NCI-H187 treated with DMSO at 0.1 percent for 48 hours (cell line): ENCODE data around the gene NPAT.
"Not testable (repeated sequence)": the region's sequence is repeated elsewhere in the genome, so short reads cannot be mapped to it uniquely, and the experiment has no call there.

Experiments
- DNase-seq: peaks from one replicate; lab custom pipeline; 2025; lab: John Stamatoyannopoulos, UW

The NPAT gene

GRCh38 chr11:108218912-108219783 is 3.3 kb downstream of the NPAT start:
- DNase-seq: no peak

- no peak for DNase-seq
These were observed 4.0 kb downstream of the NPAT start for GRCh38 chr11:108218455-108218854.

- DNase-seq: no peak
These were observed 5.5 kb downstream of the NPAT start for GRCh38 chr11:108216988-108217387.

DNA sequence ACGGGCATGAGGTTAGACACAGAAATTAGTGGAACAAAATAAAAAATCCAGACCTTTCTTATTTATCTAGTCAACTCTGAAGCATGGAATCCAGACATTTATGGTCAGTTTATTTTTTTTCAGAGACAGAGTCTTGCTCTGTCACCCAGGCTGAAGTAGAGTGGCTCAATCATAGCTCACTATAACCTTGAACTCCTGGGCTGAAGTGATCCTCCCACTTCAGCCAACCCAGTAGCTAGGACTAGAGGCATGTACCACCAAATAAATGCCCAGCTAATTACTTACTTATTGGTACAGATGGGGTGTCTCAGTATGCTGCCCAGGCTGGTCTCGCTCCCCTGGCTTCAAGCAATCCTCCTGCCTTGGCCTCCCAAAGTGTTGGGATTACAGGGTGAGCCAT is 8.7 kb downstream of the NPAT start:
- DNase-seq: no peak

- DNase-seq: no peak
These were observed 12.0 kb downstream of the NPAT start for GRCh38 chr11:108210441-108210840.

DNA sequence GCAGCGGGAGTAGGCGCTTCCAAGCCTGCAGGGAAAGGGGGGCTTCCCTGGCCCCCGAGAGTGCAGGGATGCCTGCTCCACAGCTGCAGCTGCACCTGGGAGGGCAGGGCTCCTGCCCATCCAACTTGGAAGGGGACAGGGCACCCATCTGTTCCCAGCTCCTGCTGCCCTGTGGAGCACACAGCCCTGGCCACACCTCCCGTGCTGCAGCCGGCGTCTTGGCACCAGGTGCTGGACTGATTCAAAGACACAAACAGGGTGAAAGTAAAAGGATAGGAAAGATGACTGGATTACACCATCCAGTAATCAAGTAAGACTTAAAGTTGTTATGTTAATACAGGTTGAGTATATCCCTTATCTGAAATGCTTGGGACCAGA is 14.8 kb downstream of the NPAT start:
- no peak for DNase-seq

DNA sequence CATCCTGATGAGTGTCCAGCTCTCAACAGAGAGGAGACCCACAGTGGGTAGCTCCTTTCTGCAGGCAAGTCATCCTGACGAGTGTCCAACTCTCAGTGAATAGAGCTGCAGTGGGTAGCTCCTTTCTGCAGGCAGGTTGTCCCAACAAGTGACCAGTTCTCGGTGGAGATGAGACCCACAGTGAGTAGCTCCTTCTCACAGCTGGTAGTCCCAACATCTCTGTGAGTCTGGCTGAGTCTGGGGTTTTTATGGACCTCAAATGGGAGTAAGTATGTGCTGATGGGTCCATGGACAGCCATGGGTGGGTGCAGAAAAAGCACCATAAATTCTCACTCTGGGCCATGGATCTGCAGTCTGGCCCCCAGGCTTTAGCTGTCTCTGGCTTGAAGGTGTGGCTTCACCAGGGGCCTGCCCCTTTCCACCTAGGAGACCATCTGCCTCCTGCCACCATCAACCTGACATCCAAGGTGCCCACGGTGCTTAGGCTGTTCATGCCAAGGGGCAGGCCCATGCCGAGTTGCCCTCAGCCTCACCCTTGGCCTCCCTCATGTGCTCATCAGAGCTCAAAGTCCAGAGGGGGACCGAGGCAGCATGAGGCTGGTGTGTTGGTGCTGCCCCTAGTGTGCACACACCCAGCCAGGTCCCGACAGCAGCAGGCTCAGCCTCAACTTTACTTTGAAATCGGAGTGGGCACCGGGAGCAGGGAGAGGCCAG is 15.3 kb downstream of the NPAT start:
- DNase-seq: no peak

DNA sequence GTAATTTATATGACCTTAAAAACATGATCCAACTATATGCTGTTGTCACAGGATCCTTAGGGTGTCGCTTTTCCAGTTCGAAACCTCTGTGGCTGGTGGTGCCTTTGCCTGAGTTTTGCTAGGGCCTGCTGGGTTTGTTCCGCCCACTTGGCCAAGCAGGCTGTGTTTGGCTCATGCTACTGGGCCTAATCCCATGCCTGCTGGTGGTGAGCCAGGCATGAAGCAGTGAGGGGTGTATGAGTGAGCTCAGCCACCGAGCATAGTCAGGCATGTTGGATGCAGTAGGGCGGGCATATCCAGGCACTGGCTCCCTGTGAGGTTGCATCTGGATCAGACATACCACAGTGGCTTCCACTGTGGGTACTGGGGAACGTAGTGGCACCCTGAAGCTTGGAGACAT is 16.3 kb downstream of the NPAT start:
- no peak for DNase-seq

DNA sequence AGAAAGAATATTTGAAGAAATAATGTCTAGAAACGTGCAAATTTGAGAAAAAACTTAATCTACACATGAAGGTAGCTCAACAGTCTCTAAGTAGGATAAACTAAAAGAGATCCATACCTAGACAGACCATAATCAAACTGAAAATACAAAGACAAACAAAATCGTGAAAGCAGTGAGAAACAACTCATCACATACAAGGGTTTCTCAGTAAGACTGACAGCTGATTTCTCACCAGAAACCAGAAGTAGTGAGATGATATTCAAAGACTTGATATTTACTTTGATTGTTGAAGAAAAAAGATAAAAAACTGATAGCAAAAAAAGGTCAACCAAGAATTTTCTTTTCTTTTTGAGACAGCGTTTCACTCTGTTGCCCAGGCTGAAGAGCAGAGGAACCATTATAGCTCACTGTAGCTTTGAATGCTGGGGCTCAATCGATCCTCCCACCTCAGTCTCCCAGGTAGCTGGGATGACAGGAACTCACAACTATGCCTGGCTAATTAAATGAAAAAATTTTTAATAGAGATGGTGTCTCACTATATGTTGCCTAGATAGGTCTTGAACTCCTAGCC is 17.4 kb downstream of the NPAT start:
- no peak for DNase-seq

- no peak for DNase-seq
These were observed 18.1 kb downstream of the NPAT start for GRCh38 chr11:108204376-108204775.

GRCh38 chr11:108203075-108203474 is 19.4 kb downstream of the NPAT start:
- DNase-seq: no peak

DNA sequence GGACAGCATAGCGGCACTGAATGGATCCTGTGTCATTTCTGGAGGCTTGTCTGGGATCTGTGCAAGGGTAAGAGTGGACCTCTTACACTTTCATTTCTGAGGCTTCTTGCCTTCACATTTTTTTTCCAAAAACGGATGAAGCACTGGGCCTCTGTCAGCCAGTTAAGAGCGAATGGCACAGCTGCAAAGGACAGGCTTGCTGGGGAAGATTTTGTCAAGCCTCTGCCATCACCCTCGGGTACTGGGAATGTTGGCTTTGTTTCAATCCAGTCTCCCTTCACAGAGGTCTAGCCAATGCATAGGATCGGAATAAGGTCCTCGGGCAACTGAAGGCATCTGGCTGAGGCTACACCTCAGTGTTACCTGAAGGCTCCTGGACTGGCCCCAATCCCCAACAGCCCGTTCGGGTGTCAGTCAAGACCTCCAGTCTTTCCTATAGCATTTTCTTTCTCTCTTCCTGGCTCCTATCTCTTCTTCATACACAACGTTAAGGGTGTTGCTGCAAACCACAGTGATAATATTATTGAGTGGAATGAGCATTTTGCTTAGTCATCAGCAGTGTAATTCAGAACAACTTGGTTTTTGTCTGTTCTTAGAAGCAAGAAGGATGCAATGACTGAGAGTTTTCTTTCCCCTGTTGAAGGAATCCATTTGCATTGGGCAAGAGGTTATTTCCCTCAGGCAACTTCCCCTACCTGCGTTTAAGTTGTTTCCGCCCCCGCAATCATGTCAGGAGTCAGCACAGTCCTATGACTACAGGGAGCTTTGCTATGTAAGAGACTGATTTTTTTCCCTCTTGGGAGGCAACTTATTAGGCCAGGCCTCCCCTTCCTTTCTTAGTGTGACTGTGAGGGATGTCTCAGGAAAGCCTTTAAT is 22.8 kb downstream of the NPAT start:
- no peak for DNase-seq

DNA sequence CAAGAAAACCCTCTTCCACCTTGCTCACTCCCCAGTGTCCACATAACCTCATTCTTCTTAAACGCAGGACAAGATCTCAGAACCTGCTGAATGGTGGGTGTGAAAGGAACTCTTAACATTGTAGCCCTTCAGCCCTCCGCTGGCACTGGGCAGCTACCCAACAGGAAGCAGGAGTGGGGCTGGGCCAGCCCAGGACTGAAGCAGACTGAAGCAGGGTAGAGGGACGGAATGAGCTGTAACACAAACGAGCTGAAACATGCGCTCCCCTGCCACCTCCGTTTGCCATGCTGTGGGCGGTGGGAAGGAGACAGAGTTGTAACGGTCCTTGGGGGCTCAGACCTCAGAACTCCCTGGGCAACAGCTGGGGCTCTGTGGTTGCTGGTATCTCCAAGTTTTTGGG is 23.6 kb downstream of the NPAT start:
- DNase-seq: no peak

DNA sequence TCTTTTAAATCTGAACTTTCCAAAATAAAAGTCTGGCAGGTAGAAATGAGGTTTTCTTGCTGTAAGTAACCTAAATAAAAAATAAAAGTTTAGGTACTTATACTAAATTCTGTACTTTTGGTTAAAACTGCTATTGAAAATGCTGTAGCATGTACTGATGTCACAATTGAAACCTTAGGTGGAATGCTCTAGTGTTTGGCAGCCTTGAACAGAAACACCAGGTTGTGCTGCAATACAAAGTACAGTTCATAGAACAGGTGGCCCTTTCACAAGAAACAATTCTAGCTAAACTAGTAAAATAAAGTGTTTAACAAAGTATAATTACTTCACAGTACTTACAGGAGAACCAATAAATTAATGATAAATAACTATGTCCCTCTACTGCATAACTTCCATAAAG is 25.1 kb downstream of the NPAT start:
- no peak for DNase-seq

- no peak for DNase-seq
These were observed 25.5 kb downstream of the NPAT start for GRCh38 chr11:108196901-108197300.

GRCh38 chr11:108193725-108194124 is 28.7 kb downstream of the NPAT start:
- no peak for DNase-seq

DNA sequence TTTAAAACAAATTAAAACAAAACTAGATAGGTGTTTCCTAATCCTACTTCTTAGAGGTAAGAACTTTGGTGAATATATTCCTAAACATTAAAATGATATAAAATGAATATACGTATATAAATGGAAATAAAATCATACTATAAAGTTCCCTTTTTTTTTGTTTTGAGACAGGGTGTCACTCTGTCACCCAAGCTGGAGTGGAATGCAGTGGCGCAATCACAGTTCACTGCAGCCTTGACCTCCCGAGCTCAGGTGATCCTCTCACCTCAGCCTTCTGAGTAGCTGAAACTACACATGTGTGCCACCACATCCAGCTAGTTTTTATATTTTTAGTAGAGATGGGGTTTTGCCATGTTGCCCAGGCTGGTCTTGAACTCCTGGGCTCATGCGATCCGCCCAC is 44.9 kb downstream of the NPAT start:
- no peak for DNase-seq

DNA sequence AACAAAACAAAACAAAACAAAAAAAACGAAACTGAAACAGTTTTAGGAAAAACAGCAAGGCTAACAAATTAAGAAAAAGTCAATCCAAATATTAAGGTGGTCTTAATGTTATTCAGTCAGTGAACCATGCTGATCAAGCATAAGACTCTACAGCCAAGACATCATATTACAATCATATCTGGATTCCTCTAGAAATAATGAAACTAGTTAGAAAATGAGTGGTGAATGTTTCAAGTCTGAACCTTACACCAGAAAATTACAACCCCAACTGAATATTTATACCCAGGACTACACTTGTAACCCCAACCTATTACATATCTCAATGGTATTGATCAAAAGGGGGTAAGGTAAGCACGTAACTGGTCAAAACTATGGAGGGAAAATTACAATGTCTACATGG is 52.3 kb downstream of the NPAT start:
- DNase-seq: no peak

- DNase-seq: no peak
These were observed 54.8 kb downstream of the NPAT start for GRCh38 chr11:108167624-108168023.

- not testable (repeated sequence) for DNase-seq
These were observed 59.6 kb downstream of the NPAT start for GRCh38 chr11:108162878-108163277.

GRCh38 chr11:108160970-108161566 is 61.4 kb downstream of the NPAT start:
- DNase-seq: no peak

GRCh38 chr11:108154591-108154990 is 67.8 kb downstream of the NPAT start:
- DNase-seq: no peak
